ENCODE results near the gene SRP9. TPM values are rescaled to one million over a fixed set of nuclear protein-coding genes. Genes with fewer than 3 reads are reported as not detected.

Gene SRP9
- total and polyA plus RNA-seq, 2 experiments from 2014 or later, result 640 to 728 TPM

DNA sequence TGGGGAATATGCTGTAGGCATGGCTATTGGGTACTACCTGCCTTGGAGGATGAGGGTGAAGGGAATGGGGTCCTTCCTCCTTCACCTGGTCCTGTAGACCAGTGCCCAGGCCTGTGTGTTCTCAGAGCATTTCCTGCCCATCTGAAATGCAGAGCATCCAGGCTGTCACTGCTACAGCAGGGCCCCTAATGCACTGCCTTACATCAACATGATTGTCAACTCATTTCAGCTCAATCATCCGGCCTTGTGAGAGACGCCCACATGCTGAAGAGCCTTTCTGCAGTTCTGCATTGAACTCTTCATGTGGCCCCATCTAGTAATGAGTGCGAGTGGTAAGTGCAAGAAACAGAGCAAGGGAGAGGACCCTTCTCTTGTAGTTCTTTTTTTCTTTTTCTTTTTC, 39.8 kb upstream of the SRP9 start:
- no peak overlapping the region for H3K27ac ChIP-seq (ENCODE audit: low read depth)
- Mint-ChIP-seq H3K4me3 (no peak overlapping the region), H3K27me3 (ENCODE audit: insufficient read depth, low read depth, poor library complexity) (peaks cover 4% of the 10 kb centered on the region), H3K27ac (no peak overlapping the region), H3K4me1 (peaks cover 18% of the 10 kb centered on the region), H3K36me3 (ENCODE audit: low read depth) (no peaks in the 10 kb centered on the region), H3K9me3 (no peaks in the 10 kb centered on the region)
- no peaks in the 10 kb centered on the region for H3K36me3 ChIP-seq (ENCODE audit: insufficient read depth)
- no peak for ATAC-seq
- H4K20me1 ChIP-seq (replicated peaks; ENCODE audit: insufficient read depth), result no peaks in the 10 kb centered on the region
- no peak overlapping the region for H3K4me2 ChIP-seq
- H3K9me2 ChIP-seq (ENCODE audit: insufficient read depth), result no peaks in the 10 kb centered on the region
- H3K4me3 ChIP-seq, result no peak overlapping the region
- no peaks in the 10 kb centered on the region for H3K79me2 ChIP-seq (replicated peaks; ENCODE audit: insufficient read depth)
- H3K4me1 ChIP-seq (ENCODE audit: insufficient read depth), result no peaks in the 10 kb centered on the region
- H3K27me3 ChIP-seq (ENCODE audit: insufficient read depth), result peaks cover 16% of the 10 kb centered on the region
- TF ChIP-seq, protein P1, sequence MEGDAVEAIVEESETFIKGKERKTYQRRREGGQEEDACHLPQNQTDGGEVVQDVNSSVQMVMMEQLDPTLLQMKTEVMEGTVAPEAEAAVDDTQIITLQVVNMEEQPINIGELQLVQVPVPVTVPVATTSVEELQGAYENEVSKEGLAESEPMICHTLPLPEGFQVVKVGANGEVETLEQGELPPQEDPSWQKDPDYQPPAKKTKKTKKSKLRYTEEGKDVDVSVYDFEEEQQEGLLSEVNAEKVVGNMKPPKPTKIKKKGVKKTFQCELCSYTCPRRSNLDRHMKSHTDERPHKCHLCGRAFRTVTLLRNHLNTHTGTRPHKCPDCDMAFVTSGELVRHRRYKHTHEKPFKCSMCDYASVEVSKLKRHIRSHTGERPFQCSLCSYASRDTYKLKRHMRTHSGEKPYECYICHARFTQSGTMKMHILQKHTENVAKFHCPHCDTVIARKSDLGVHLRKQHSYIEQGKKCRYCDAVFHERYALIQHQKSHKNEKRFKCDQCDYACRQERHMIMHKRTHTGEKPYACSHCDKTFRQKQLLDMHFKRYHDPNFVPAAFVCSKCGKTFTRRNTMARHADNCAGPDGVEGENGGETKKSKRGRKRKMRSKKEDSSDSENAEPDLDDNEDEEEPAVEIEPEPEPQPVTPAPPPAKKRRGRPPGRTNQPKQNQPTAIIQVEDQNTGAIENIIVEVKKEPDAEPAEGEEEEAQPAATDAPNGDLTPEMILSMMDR (conservative IDR thresholded peaks at IDR 0.05; ENCODE audit: low read depth in 2 of 2), result no peak
- TF ChIP-seq ETS1 (IDR thresholded peaks at IDR 0.05) (no peak), STAT1 (IDR thresholded peaks at IDR 0.05; ENCODE audit: unreplicated experiment) (no peak), ZNF331 (CRISPR knock-in tag; IDR thresholded peaks at IDR 0.05; ENCODE audit: low read depth) (no peak), JUNB (IDR thresholded peaks at IDR 0.05; ENCODE audit: unreplicated experiment) (no peak), EZH2 (IDR thresholded peaks at IDR 0.05; ENCODE audit: low read depth, unreplicated experiment) (no peak), ZNF114 (CRISPR knock-in tag; IDR thresholded peaks at IDR 0.05) (no peak), ZNF462 (CRISPR knock-in tag; IDR thresholded peaks at IDR 0.05) (no peak)
- TF ChIP-seq, protein P2, sequence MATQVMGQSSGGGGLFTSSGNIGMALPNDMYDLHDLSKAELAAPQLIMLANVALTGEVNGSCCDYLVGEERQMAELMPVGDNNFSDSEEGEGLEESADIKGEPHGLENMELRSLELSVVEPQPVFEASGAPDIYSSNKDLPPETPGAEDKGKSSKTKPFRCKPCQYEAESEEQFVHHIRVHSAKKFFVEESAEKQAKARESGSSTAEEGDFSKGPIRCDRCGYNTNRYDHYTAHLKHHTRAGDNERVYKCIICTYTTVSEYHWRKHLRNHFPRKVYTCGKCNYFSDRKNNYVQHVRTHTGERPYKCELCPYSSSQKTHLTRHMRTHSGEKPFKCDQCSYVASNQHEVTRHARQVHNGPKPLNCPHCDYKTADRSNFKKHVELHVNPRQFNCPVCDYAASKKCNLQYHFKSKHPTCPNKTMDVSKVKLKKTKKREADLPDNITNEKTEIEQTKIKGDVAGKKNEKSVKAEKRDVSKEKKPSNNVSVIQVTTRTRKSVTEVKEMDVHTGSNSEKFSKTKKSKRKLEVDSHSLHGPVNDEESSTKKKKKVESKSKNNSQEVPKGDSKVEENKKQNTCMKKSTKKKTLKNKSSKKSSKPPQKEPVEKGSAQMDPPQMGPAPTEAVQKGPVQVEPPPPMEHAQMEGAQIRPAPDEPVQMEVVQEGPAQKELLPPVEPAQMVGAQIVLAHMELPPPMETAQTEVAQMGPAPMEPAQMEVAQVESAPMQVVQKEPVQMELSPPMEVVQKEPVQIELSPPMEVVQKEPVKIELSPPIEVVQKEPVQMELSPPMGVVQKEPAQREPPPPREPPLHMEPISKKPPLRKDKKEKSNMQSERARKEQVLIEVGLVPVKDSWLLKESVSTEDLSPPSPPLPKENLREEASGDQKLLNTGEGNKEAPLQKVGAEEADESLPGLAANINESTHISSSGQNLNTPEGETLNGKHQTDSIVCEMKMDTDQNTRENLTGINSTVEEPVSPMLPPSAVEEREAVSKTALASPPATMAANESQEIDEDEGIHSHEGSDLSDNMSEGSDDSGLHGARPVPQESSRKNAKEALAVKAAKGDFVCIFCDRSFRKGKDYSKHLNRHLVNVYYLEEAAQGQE (IDR thresholded peaks at IDR 0.05; ENCODE audit: unreplicated experiment), result no peak
- H3F3A ChIP-seq (replicated peaks; ENCODE audit: low read depth), result no peaks in the 10 kb centered on the region
- DNase-seq (ENCODE audit: low spot score), result no peak
- H2AFZ ChIP-seq, result no peak overlapping the region

All from GM23338 (cell line).